Mesenchymal stem cell (in vitro differentiated cells and primary cell): ENCODE data around the gene TAC4.

ENCODE experiments used
- DNase-seq: peaks from one replicate; pipeline ENCODE4 v3.0.0-alpha.2; 2013
- H2AFZ ChIP-seq: one replicate; pipeline ENCODE4 v1.6.1; 2013; ENCODE audit warnings: low read depth, mild to moderate bottlenecking, control low read depth, inconsistent platforms, low read length, moderate library complexity
- H2AK5ac ChIP-seq: 2 replicates; pipeline ENCODE4 v1.6.1; 2013; ENCODE audit warnings: low read length, moderate library complexity, mild to moderate bottlenecking, inconsistent platforms; ENCODE audit not compliant: severe bottlenecking
- H2BK120ac ChIP-seq: one replicate; pipeline ENCODE4 v1.6.1; 2013; ENCODE audit warnings: low read depth, mild to moderate bottlenecking, inconsistent platforms, low read length, moderate library complexity
- H2BK12ac ChIP-seq, 2 experiments: one replicate each; pipeline ENCODE4 v1.6.1; 2013; ENCODE audit warnings: inconsistent platforms in 2 of 2, low read length in 2 of 2, mild to moderate bottlenecking in 2 of 2, moderate library complexity in 2 of 2, control low read depth in 1 of 2
- H2BK15ac ChIP-seq: one replicate; pipeline ENCODE4 v1.6.1; 2013; ENCODE audit warnings: mild to moderate bottlenecking, low read depth, inconsistent platforms; ENCODE audit not compliant: poor library complexity, severe bottlenecking
- H2BK5ac ChIP-seq: 2 replicates; pipeline ENCODE4 v1.6.1; 2013; ENCODE audit warnings: low read depth, mild to moderate bottlenecking, low read length, control low read depth, inconsistent platforms; ENCODE audit not compliant: poor library complexity, severe bottlenecking
- H3K14ac ChIP-seq, 2 experiments: one replicate each; pipeline ENCODE4 v1.6.1; 2013; ENCODE audit warnings: inconsistent platforms in 2 of 2, low read length in 2 of 2, control low read depth in 1 of 2, mild to moderate bottlenecking in 1 of 2, moderate library complexity in 1 of 2
- H3K18ac ChIP-seq, 2 experiments: one replicate each; pipeline ENCODE4 v1.6.1; 2013; ENCODE audit warnings: inconsistent platforms in 2 of 2, low read length in 2 of 2, control low read depth in 1 of 2, low read depth in 1 of 2, mild to moderate bottlenecking in 1 of 2
- H3K23ac ChIP-seq, 2 experiments: one replicate each; pipeline ENCODE4 v1.6.1; 2013; ENCODE audit warnings: inconsistent platforms in 2 of 2, low read length in 2 of 2, mild to moderate bottlenecking in 2 of 2, moderate library complexity in 2 of 2, control low read depth in 1 of 2
- H3K27ac ChIP-seq: 2 replicates; pipeline ENCODE4 v1.5.1; 2013; ENCODE audit warnings: mild to moderate bottlenecking, moderate library complexity, low read length, control low read depth, inconsistent platforms; ENCODE audit not compliant: poor library complexity, severe bottlenecking
- H3K27me3 ChIP-seq, 2 experiments: 2 replicates each; pipeline versions ENCODE4 v1.6.1 to v1.7.0; 2013; ENCODE audit warnings: low read length in 2 of 2, mild to moderate bottlenecking in 2 of 2, moderate library complexity in 2 of 2, control low read depth in 1 of 2, inconsistent platforms in 1 of 2; ENCODE audit not compliant: control insufficient read depth in 1 of 2, insufficient read depth in 1 of 2
- H3K36me3 ChIP-seq, 2 experiments: 2 replicates each; pipeline versions ENCODE4 v1.6.1 to v1.7.0; 2013; ENCODE audit warnings: low read length in 2 of 2, control low read depth in 1 of 2, inconsistent platforms in 1 of 2, low read depth in 1 of 2, mild to moderate bottlenecking in 1 of 2; ENCODE audit not compliant: insufficient read depth in 2 of 2, control insufficient read depth in 1 of 2
- H3K4ac ChIP-seq, 2 experiments: one replicate each; pipeline ENCODE4 v1.6.1; 2013; ENCODE audit warnings: inconsistent platforms in 2 of 2, low read length in 2 of 2, mild to moderate bottlenecking in 2 of 2, moderate library complexity in 2 of 2, control low read depth in 1 of 2, low read depth in 1 of 2
- H3K4me1 ChIP-seq: 2 replicates; pipeline ENCODE4 v1.6.1; 2013; ENCODE audit warnings: low read depth, low read length, control low read depth; ENCODE audit not compliant: control insufficient read depth, insufficient read depth
- H3K4me2 ChIP-seq: 2 replicates; pipeline ENCODE4 v1.6.1; 2013; ENCODE audit warnings: low read length, mild to moderate bottlenecking, inconsistent platforms; ENCODE audit not compliant: poor library complexity, severe bottlenecking
- H3K4me3 ChIP-seq, 2 experiments: 2 replicates each; pipeline versions ENCODE4 v1.5.1 to v1.7.0; 2013; ENCODE audit warnings: low read length in 2 of 2, mild to moderate bottlenecking in 2 of 2, control low read depth in 1 of 2, low read depth in 1 of 2; ENCODE audit not compliant: insufficient read depth in 1 of 2
- H3K79me1 ChIP-seq: replicated peaks from 2 replicates; pipeline ENCODE4 v1.6.1; 2013; ENCODE audit warnings: mild to moderate bottlenecking, control low read depth, low read length, inconsistent platforms; ENCODE audit not compliant: poor library complexity, severe bottlenecking
- H3K9ac ChIP-seq: 2 replicates; pipeline ENCODE4 v1.7.0; 2013; ENCODE audit warnings: mild to moderate bottlenecking, low read length, moderate library complexity
- H3K9me3 ChIP-seq: 2 replicates; pipeline ENCODE4 v1.7.0; 2013; ENCODE audit warnings: mild to moderate bottlenecking, low read length; ENCODE audit not compliant: control insufficient read depth
- H4K8ac ChIP-seq: one replicate; pipeline ENCODE4 v1.6.1; 2013; ENCODE audit warnings: inconsistent platforms, mild to moderate bottlenecking, low read length, moderate library complexity
- H4K91ac ChIP-seq: one replicate; pipeline ENCODE4 v1.6.1; 2013; ENCODE audit warnings: mild to moderate bottlenecking, low read length, inconsistent platforms
- WGBS: methylation state at CpG from one replicate; pipeline ENCODE4 v1.1.7; 2013; ENCODE audit warnings: mixed read lengths; 5-methylcytosine and 5-hydroxymethylcytosine counted together

Gene TAC4

DNA sequence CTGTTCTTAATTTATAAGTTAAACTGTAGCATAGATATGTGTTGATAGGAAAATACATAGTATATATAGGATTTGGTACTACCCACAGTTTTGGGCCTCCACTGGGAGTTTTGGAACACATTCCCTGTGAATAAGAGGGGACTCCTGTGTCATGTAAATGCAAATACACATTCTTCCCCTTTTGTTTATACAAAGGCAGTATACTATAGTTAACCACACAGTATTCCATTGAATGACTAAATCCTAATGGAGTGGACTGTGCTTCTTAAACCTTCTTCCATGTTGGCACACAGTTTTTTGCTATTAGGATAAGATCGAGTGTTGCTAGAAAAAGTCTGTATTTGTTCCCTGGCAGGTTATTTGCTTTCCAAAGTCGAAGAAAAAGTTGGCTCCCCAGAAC lies 22.2 kb downstream of the TAC4 start:
- Histone ChIP-seq H3K4me2 (no peak overlapping the region), H4K91ac (no peak overlapping the region), H3K4me1 (peaks cover 7% of the 10 kb centered on the region), H3K79me1 (peaks cover 10% of the 10 kb centered on the region), H3K23ac (no peak overlapping the region), H4K8ac (no peak overlapping the region), H3K9me3 (no peaks in the 10 kb centered on the region), H2AK5ac (no peak overlapping the region), H2BK12ac (no peak overlapping the region), H2BK120ac (no peak overlapping the region), H2BK5ac (no peak overlapping the region), H2AFZ (no peak overlapping the region), H3K4me3 (no peak overlapping the region), H3K27me3 (no peaks in the 10 kb centered on the region), H3K9ac (no peak overlapping the region), H3K27ac (no peak overlapping the region), H3K4ac (no peak overlapping the region), H3K18ac (no peak overlapping the region), H2BK15ac (no peak overlapping the region), H3K14ac (no peak overlapping the region), H3K36me3 (peaks cover 16 to 90% of the 10 kb centered on the region in 2 experiments)
- peak; percentile 36 for DNase-seq
- WGBS: 99% methylated on average over 2 of the region's 2 CpGs

DNA sequence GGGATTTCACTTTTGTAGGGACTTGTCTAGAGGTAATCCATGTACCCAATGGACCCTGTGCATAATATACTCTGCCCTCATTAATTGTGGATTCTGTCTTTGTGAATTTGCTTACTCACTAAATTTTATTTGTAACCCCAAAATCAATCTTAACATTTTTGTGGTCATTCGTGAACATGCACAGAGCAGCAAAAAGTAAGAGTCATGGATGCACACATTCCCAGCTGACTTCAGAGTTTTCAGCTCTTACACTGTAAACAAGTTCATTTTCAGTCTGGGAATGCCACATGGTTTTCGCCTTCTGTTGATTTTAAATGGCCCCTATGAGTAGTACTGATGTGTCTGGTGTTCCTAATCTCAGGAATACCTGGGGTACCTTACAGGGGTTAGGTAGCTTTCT lies 24.3 kb downstream of the TAC4 start:
- 97% methylated on average over 2 of the region's 2 CpGs for WGBS
- Histone ChIP-seq H3K36me3 (peaks cover 18 to 88% of the 10 kb centered on the region in 2 experiments), H3K9me3 (no peaks in the 10 kb centered on the region)

DNA sequence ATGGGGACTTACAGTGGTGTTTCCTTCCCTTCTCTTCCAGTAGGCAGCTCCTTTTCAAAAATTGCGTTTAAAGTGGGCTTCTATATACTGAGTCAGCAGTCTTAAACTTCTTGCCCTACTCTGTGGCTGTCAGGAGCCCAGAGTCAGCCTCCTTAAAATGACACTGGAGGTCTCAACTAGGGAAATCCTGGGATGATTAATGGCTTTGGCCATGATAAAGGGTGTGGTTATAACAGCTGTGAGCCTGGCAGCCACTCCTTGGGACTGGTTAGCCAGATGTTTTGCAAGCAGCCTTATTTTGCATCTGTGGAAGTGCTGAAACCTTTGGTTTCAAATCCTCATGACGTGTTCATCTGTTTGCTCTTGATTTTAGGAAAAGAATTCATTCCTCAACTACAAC lies 25.0 kb downstream of the TAC4 start:
- H3K9me3 ChIP-seq: no peaks in the 10 kb centered on the region
- H3K4me2 ChIP-seq: no peak overlapping the region
- H3K14ac ChIP-seq: no peak overlapping the region
- H4K91ac ChIP-seq: no peak overlapping the region
- H3K23ac ChIP-seq: no peak overlapping the region
- H2BK120ac ChIP-seq: no peak overlapping the region
- H2BK5ac ChIP-seq: no peak overlapping the region
- no peak overlapping the region for H3K4ac ChIP-seq
- H3K27ac ChIP-seq: no peak overlapping the region
- peak overlapping the region; percentile 28 for H2AK5ac ChIP-seq
- H3K36me3 ChIP-seq: peaks cover 22 to 90% of the 10 kb centered on the region in 2 experiments
- no peak overlapping the region for H3K4me3 ChIP-seq
- H3K4me1 ChIP-seq: peaks cover 3% of the 10 kb centered on the region
- H3K27me3 ChIP-seq: no peaks in the 10 kb centered on the region
- peaks cover 21% of the 10 kb centered on the region for H3K79me1 ChIP-seq
- no peak overlapping the region for H3K18ac ChIP-seq
- H2BK12ac ChIP-seq: no peak overlapping the region
- no peak for DNase-seq
- no peak overlapping the region for H2AFZ ChIP-seq
- WGBS: 97% methylated on average over 2 of the region's 2 CpGs
- no peak overlapping the region for H4K8ac ChIP-seq
- H2BK15ac ChIP-seq: no peak overlapping the region
- H3K9ac ChIP-seq: peak overlapping the region; percentile 54

More for the DNA sequence above, 24.3 kb downstream of the TAC4 start:
- H3K23ac ChIP-seq: no peak overlapping the region
- H3K14ac ChIP-seq: no peak overlapping the region
- peak overlapping the region; percentile 54 for H3K9ac ChIP-seq
- H3K4me2 ChIP-seq: no peak overlapping the region
- no peak overlapping the region for H2BK5ac ChIP-seq
- H3K27me3 ChIP-seq: no peaks in the 10 kb centered on the region
- no peak overlapping the region for H2AK5ac ChIP-seq
- no peak overlapping the region for H3K4me3 ChIP-seq
- peak overlapping the region; percentile 19 for H3K27ac ChIP-seq
- no peak overlapping the region for H4K8ac ChIP-seq
- H3K4me1 ChIP-seq: peaks cover 3% of the 10 kb centered on the region
- H3K79me1 ChIP-seq: peaks cover 18% of the 10 kb centered on the region
- no peak overlapping the region for H3K4ac ChIP-seq
- no peak overlapping the region for H3K18ac ChIP-seq
- DNase-seq: peak; percentile 51
- H2BK120ac ChIP-seq: no peak overlapping the region
- H2AFZ ChIP-seq: no peak overlapping the region
- H2BK15ac ChIP-seq: no peak overlapping the region
- no peak overlapping the region for H4K91ac ChIP-seq
- no peak overlapping the region for H2BK12ac ChIP-seq

DNA sequence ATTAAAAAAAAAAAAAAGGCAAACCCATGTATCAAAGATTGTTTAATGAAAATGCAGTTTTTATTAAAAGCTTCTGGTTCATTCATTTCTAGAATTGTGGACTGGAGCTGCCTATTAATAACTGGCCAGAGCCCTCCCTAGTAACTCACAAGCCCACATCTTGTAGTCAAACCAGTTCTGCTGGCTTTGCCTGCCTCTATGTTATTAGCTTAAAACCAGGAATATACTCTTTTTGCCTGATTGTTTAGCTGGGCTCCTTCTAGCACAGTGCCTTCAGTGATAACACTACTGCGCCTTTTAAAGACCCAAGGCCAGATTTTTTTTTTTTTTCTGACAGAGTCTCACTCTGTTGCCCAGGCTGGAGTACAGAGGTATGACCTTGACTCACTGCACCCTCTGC lies 26.0 kb downstream of the TAC4 start:
- H2BK5ac ChIP-seq: no peak overlapping the region
- H3K9ac ChIP-seq: no peak overlapping the region
- H2BK15ac ChIP-seq: no peak overlapping the region
- no peaks in the 10 kb centered on the region for H3K27me3 ChIP-seq
- H4K91ac ChIP-seq: no peak overlapping the region
- WGBS: 89% methylated on average over 1 of the region's 1 CpG
- no peak overlapping the region for H3K4ac ChIP-seq
- peaks cover 27% of the 10 kb centered on the region for H3K79me1 ChIP-seq
- no peak overlapping the region for H3K4me3 ChIP-seq
- H3K4me2 ChIP-seq: no peak overlapping the region
- H3K14ac ChIP-seq: no peak overlapping the region
- H3K18ac ChIP-seq: no peak overlapping the region
- H2AK5ac ChIP-seq: no peak overlapping the region
- H2AFZ ChIP-seq: no peak overlapping the region
- no peak for DNase-seq
- no peak overlapping the region for H2BK12ac ChIP-seq
- no peak overlapping the region for H3K27ac ChIP-seq
- H3K36me3 ChIP-seq: peaks cover 22 to 90% of the 10 kb centered on the region in 2 experiments
- H3K4me1 ChIP-seq: peaks cover 3% of the 10 kb centered on the region
- no peaks in the 10 kb centered on the region for H3K9me3 ChIP-seq
- no peak overlapping the region for H2BK120ac ChIP-seq
- no peak overlapping the region for H3K23ac ChIP-seq
- no peak overlapping the region for H4K8ac ChIP-seq
